ENCODE measurements around the gene INTS3. TPM values are rescaled to one million over a fixed set of nuclear protein-coding genes. Genes with fewer than 3 reads are reported as not detected.

Gene INTS3
- total RNA-seq, 5 donors from 2014 or later (not counting 1 experiment from before 2014, with no cell fraction given) = 45.9 to 57.7 (median 48.5) TPM

- no peaks in the 10 kb centered on the region for H3K9me3 Mint-ChIP-seq
- peak overlapping the region; percentile 74 to 89 for H3K27ac Mint-ChIP-seq
- peak in 34 of 35 experiments; percentile 19 to 72 (median 50) for DNase-seq
- peaks cover 18 to 35% (median 25%) of the 10 kb centered on the region in 3 donors for H3K4me1 Mint-ChIP-seq
- POLR2A ChIA-PET = interaction anchor here (0.6 to 1.1 kb wide), 6 partner anchors 10 to 382 kb away, joined by 3 to 7 read pairs (median 4); partner anchors contain the start of gene CREB3L4 (in 1 of the 2)
- WGBS (ENCODE audit: insufficient coverage) = under 1% methylated on average over 79 of the region's 83 CpGs
- Histone ChIP-seq H3K4me1 (ENCODE audit: control insufficient read depth in 1 of 2, extremely low read depth in 1 of 2, insufficient read depth in 2 of 2, low read length in 2 of 2) (peaks cover 0 to 43% of the 10 kb centered on the region in 2 experiments), H3K4me3 (ENCODE audit: control insufficient read depth in 1 of 2, extremely low read depth in 1 of 2, low read length in 1 of 2) (peak overlapping the region; percentile 69 to 72), H3K27me3 (replicated peaks in 1 of 2; ENCODE audit: control insufficient read depth in 2 of 2, extremely low read depth in 1 of 2, insufficient read depth in 2 of 2, low read length in 1 of 2) (no peaks in the 10 kb centered on the region), H3K36me3 (ENCODE audit: control insufficient read depth in 2 of 2, extremely low read depth in 1 of 2, insufficient read depth in 1 of 2, low read length in 1 of 2) (peaks cover 5 to 12% of the 10 kb centered on the region in 2 donors), H3K9me3 (no peaks in the 10 kb centered on the region), H3K27ac (ENCODE audit: low read length) (peak overlapping the region; percentile 63)
- CTCF ChIA-PET = interaction anchor here in 1 of 2 donors (0.6 kb wide), 1 partner anchor 10 kb away, joined by 4 read pairs; no protein-coding TSS in a partner anchor
- peaks cover 8% of the 10 kb centered on the region for H3K36me3 Mint-ChIP-seq
- H3K4me3 Mint-ChIP-seq = peak overlapping the region; percentile 80 to 83 (median 81)
- no peaks in the 10 kb centered on the region for H3K27me3 Mint-ChIP-seq
- peak; percentile 76 to 82 (median 76) for ATAC-seq (replicated peaks in 1 of 4)
Observed at GRCh38 chr1:153775458-153776327, 47.8 kb downstream of the INTS3 start.

- DNase-seq (no peak), ATAC-seq (replicated peaks in 1 of 4) (no peak)
- H3K4me1 ChIP-seq (ENCODE audit: control insufficient read depth in 1 of 2, extremely low read depth in 1 of 2, insufficient read depth in 2 of 2, low read length in 2 of 2) = peaks cover 0 to 43% of the 10 kb centered on the region in 2 experiments
- Mint-ChIP-seq H3K4me3 (peak overlapping the region; percentile 73 to 81 (median 80)), H3K9me3 (no peaks in the 10 kb centered on the region), H3K4me1 (peaks cover 18 to 35% (median 25%) of the 10 kb centered on the region in 3 donors), H3K27me3 (no peaks in the 10 kb centered on the region), H3K36me3 (peaks cover 4% of the 10 kb centered on the region), H3K27ac (peak overlapping the region; percentile 61 to 67)
- peak overlapping the region; percentile 32 for H3K27ac ChIP-seq (ENCODE audit: low read length)
- ChIA-PET CTCF (no interaction called here), POLR2A (no interaction called here)
- no peaks in the 10 kb centered on the region for H3K27me3 ChIP-seq (replicated peaks in 1 of 2; ENCODE audit: control insufficient read depth in 2 of 2, extremely low read depth in 1 of 2, insufficient read depth in 2 of 2, low read length in 1 of 2)
- no peaks in the 10 kb centered on the region for H3K9me3 ChIP-seq
- WGBS (ENCODE audit: insufficient coverage) = 91% methylated on average over 9 of the region's 10 CpGs
- H3K4me3 ChIP-seq (ENCODE audit: control insufficient read depth in 1 of 2, extremely low read depth in 1 of 2, low read length in 1 of 2) = peak overlapping the region; percentile 69 to 72
- peaks cover 5 to 11% of the 10 kb centered on the region in 2 donors for H3K36me3 ChIP-seq (ENCODE audit: control insufficient read depth in 2 of 2, extremely low read depth in 1 of 2, insufficient read depth in 1 of 2, low read length in 1 of 2)
Observed at GRCh38 chr1:153776352-153776751, 48.5 kb downstream of the INTS3 start.

DNA sequence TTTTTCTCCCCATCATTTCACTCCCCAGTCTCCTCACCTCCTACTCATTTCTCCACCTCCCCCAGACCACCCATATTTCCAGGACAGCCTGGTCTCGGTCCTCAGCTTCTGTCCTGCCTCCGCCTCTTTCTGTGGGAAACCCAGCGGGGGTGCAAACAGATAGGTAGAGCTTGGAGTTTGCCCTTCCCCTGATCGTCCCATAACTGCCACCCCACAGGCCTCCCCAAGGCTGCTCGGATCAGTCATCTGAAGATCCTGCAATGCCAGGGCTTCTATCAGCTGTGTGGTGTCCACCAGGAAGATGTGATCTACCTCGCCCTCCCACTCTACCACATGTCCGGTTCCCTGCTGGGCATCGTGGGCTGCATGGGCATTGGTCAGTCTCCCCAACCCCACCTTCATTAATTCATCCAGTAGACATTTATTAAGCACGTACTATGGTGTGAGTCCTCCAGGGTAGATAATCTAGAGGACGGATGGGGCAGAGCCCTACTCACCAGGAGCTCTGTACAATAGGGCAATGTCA is 49.1 kb downstream of the INTS3 start:
- Mint-ChIP-seq H3K27ac (peak overlapping the region in 1 of 2 donors; percentile 11), H3K4me1 (peaks cover 18 to 35% (median 25%) of the 10 kb centered on the region in 3 donors), H3K27me3 (no peaks in the 10 kb centered on the region), H3K4me3 (peak overlapping the region; percentile 56 to 81 (median 61)), H3K9me3 (no peaks in the 10 kb centered on the region), H3K36me3 (peaks cover 4% of the 10 kb centered on the region)
- Histone ChIP-seq H3K4me3 (ENCODE audit: control insufficient read depth in 1 of 2, extremely low read depth in 1 of 2, low read length in 1 of 2) (no peak overlapping the region), H3K27ac (ENCODE audit: low read length) (no peak overlapping the region), H3K27me3 (replicated peaks in 1 of 2; ENCODE audit: control insufficient read depth in 2 of 2, extremely low read depth in 1 of 2, insufficient read depth in 2 of 2, low read length in 1 of 2) (no peaks in the 10 kb centered on the region), H3K9me3 (no peaks in the 10 kb centered on the region), H3K4me1 (ENCODE audit: control insufficient read depth in 1 of 2, extremely low read depth in 1 of 2, insufficient read depth in 2 of 2, low read length in 2 of 2) (peaks cover 0 to 43% of the 10 kb centered on the region in 2 experiments), H3K36me3 (ENCODE audit: control insufficient read depth in 2 of 2, extremely low read depth in 1 of 2, insufficient read depth in 1 of 2, low read length in 1 of 2) (peaks cover 5 to 11% of the 10 kb centered on the region in 2 donors)
- WGBS (ENCODE audit: insufficient coverage) = 100% methylated on average over 1 of the region's 10 CpGs
- ATAC-seq (replicated peaks in 1 of 4) (no peak), DNase-seq (no peak)
- CTCF ChIA-PET = no interaction called here
- POLR2A ChIA-PET = no interaction called here

DNA sequence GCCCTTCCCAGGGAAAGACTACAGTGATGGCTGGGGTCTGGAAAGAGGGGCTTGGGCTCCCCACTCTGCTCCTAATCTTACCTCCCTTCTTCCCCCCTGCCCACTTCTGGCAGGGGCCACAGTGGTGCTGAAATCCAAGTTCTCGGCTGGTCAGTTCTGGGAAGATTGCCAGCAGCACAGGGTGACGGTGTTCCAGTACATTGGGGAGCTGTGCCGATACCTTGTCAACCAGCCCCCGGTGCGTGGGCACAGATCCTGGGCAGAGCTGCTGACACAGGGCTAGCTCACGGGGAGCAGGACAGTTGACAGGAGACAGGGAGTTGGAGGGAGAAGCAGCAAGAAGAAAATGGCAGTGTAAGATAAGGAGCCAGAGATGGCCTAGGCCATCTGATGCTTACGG is 49.8 kb downstream of the INTS3 start:
- POLR2A ChIA-PET = no interaction called here
- Histone ChIP-seq H3K36me3 (ENCODE audit: control insufficient read depth in 2 of 2, extremely low read depth in 1 of 2, insufficient read depth in 1 of 2, low read length in 1 of 2) (peaks cover 3 to 4% of the 10 kb centered on the region in 2 donors), H3K4me3 (ENCODE audit: control insufficient read depth in 1 of 2, extremely low read depth in 1 of 2, low read length in 1 of 2) (no peak overlapping the region), H3K4me1 (ENCODE audit: control insufficient read depth in 1 of 2, extremely low read depth in 1 of 2, insufficient read depth in 2 of 2, low read length in 2 of 2) (peaks cover 0 to 43% of the 10 kb centered on the region in 2 experiments), H3K9me3 (no peaks in the 10 kb centered on the region), H3K27ac (ENCODE audit: low read length) (no peak overlapping the region), H3K27me3 (replicated peaks in 1 of 2; ENCODE audit: control insufficient read depth in 2 of 2, extremely low read depth in 1 of 2, insufficient read depth in 2 of 2, low read length in 1 of 2) (no peaks in the 10 kb centered on the region)
- H3K27ac Mint-ChIP-seq = no peak overlapping the region
- H3K4me3 Mint-ChIP-seq = no peak overlapping the region
- no peaks in the 10 kb centered on the region for H3K27me3 Mint-ChIP-seq
- DNase-seq (no peak), ATAC-seq (replicated peaks in 1 of 4) (no peak)
- H3K4me1 Mint-ChIP-seq = peaks cover 18 to 37% (median 25%) of the 10 kb centered on the region in 3 donors
- peaks cover 4% of the 10 kb centered on the region for H3K36me3 Mint-ChIP-seq
- H3K9me3 Mint-ChIP-seq = no peaks in the 10 kb centered on the region
- WGBS (ENCODE audit: insufficient coverage) = 98% methylated on average over 6 of the region's 7 CpGs
- CTCF ChIA-PET = no interaction called here

GRCh38 chr1:153778051-153778823 is 50.4 kb downstream of the INTS3 start:
- H3K4me1 Mint-ChIP-seq = peaks cover 23 to 42% (median 30%) of the 10 kb centered on the region in 3 donors
- ChIA-PET CTCF (interaction anchor here in 1 of 2 donors (0.6 kb wide), 1 partner anchor 169 kb away, joined by 6 read pairs; the partner anchor contains the start of gene DENND4B), POLR2A (no interaction called here)
- no peak for DNase-seq
- ATAC-seq (replicated peaks in 1 of 4) = no peak
- Histone ChIP-seq H3K27ac (ENCODE audit: low read length) (no peak overlapping the region), H3K9me3 (no peaks in the 10 kb centered on the region), H3K27me3 (replicated peaks in 1 of 2; ENCODE audit: control insufficient read depth in 2 of 2, extremely low read depth in 1 of 2, insufficient read depth in 2 of 2, low read length in 1 of 2) (no peaks in the 10 kb centered on the region), H3K36me3 (ENCODE audit: control insufficient read depth in 2 of 2, extremely low read depth in 1 of 2, insufficient read depth in 1 of 2, low read length in 1 of 2) (peaks cover 0 to 1% of the 10 kb centered on the region in 2 donors), H3K4me3 (ENCODE audit: control insufficient read depth in 1 of 2, extremely low read depth in 1 of 2, low read length in 1 of 2) (no peak overlapping the region), H3K4me1 (ENCODE audit: control insufficient read depth in 1 of 2, extremely low read depth in 1 of 2, insufficient read depth in 2 of 2, low read length in 2 of 2) (peaks cover 3 to 49% of the 10 kb centered on the region in 2 experiments)
- H3K27ac Mint-ChIP-seq = peak overlapping the region in 1 of 2 donors; percentile 25
- no peaks in the 10 kb centered on the region for H3K9me3 Mint-ChIP-seq
- 94% methylated on average over 13 of the region's 22 CpGs for WGBS (ENCODE audit: insufficient coverage)
- peaks cover 4% of the 10 kb centered on the region for H3K36me3 Mint-ChIP-seq
- H3K27me3 Mint-ChIP-seq = no peaks in the 10 kb centered on the region
- H3K4me3 Mint-ChIP-seq = no peak overlapping the region

Measured in T-cell (primary cell).